Keratinocyte (primary cell): ENCODE results near the gene ZBTB2. TPM values are rescaled to one million over a fixed set of nuclear protein-coding genes. Genes with fewer than 3 reads are reported as not detected.
"Not testable (repeated sequence)": the region's sequence is repeated elsewhere in the genome, so short reads cannot be mapped to it uniquely, and the experiment has no call there.

ENCODE experiments used
- DNase-seq: peaks from one replicate; pipeline ENCODE4 v3.0.0-alpha.2; 2011; ENCODE audit warnings: low read depth, missing footprints, low spot score
- FAIRE-seq: peaks from 2 replicates; lab custom pipeline; 2011; peaks lifted over from hg19 to GRCh38; lab: Jason Lieb, UNC
- H2AFZ ChIP-seq: 2 replicates; pipeline ENCODE4 v1.6.0; 2012; ENCODE audit warnings: low read length, control low read depth, inconsistent platforms; ENCODE audit not compliant: control insufficient read depth
- H3K27ac ChIP-seq: 2 replicates; pipeline ENCODE4 v1.5.1; 2011; ENCODE audit warnings: low read length; ENCODE audit not compliant: control insufficient read depth, insufficient read depth
- H3K27me3 ChIP-seq: 3 replicates; pipeline ENCODE4 v1.6.0; 2011; ENCODE audit warnings: low read length; ENCODE audit not compliant: control insufficient read depth, insufficient read depth; ENCODE audit errors: extremely low read depth
- H3K36me3 ChIP-seq, 2 experiments: 2 replicates in 1 of 2; 3 replicates in 1 of 2; pipeline ENCODE4 v1.5.1; 2011; ENCODE audit warnings: low read length in 2 of 2, mild to moderate bottlenecking in 1 of 2; ENCODE audit not compliant: control insufficient read depth in 2 of 2, insufficient read depth in 2 of 2; ENCODE audit errors: extremely low read depth in 1 of 2
- H3K4me1 ChIP-seq: 3 replicates; pipeline ENCODE4 v1.5.1; 2011; ENCODE audit warnings: low read length; ENCODE audit not compliant: control insufficient read depth, insufficient read depth; ENCODE audit errors: extremely low read depth
- H3K4me2 ChIP-seq: 3 replicates; pipeline ENCODE4 v1.6.0; 2011; ENCODE audit warnings: low read depth, low read length; ENCODE audit not compliant: control insufficient read depth, insufficient read depth; ENCODE audit errors: extremely low read depth
- H3K4me3 ChIP-seq, 3 experiments: fragments of 200-600 bp in 1 of 3; sonication (generic) in 1 of 3; 2 replicates in 2 of 3; 3 replicates in 1 of 3; pipeline ENCODE4 v1.5.1; 2011 to 2016; ENCODE audit warnings: low read length in 3 of 3, mild to moderate bottlenecking in 3 of 3, control low read depth in 2 of 3, inconsistent platforms in 1 of 3, low read depth in 1 of 3, mixed read lengths in 1 of 3, mixed run types in 1 of 3, moderate library complexity in 1 of 3; ENCODE audit not compliant: control insufficient read depth in 2 of 3, insufficient read depth in 2 of 3; ENCODE audit errors: extremely low read depth in 1 of 3
- H3K79me2 ChIP-seq: 2 replicates; pipeline ENCODE4 v1.6.0; 2012; ENCODE audit warnings: low read length; ENCODE audit not compliant: control insufficient read depth, insufficient read depth
- H3K9ac ChIP-seq: 3 replicates; pipeline ENCODE4 v1.6.0; 2011; ENCODE audit warnings: low read length; ENCODE audit not compliant: control insufficient read depth, insufficient read depth; ENCODE audit errors: extremely low read depth
- H3K9me1 ChIP-seq: 3 replicates; pipeline ENCODE4 v1.6.0; 2011; ENCODE audit warnings: low read length; ENCODE audit not compliant: control insufficient read depth, insufficient read depth; ENCODE audit errors: extremely low read depth
- H3K9me3 ChIP-seq: 2 replicates; pipeline ENCODE4 v1.5.1; 2012; ENCODE audit warnings: low read depth, low read length; ENCODE audit not compliant: control insufficient read depth
- H4K20me1 ChIP-seq: 3 replicates; pipeline ENCODE4 v1.6.0; 2011; ENCODE audit warnings: low read length; ENCODE audit not compliant: control insufficient read depth, insufficient read depth; ENCODE audit errors: extremely low read depth
- EZH2 ChIP-seq: IDR thresholded peaks from one replicate; pipeline ENCODE4 v1.6.1; 2012; ENCODE audit warnings: inconsistent platforms, mild to moderate bottlenecking, low read length, moderate library complexity
- dilution Hi-C: fragments of 300-500 bp; cut with MboI; formaldehyde crosslinking; loops from one replicate; pipeline ENCODE4 v1.7.0; 2020; ENCODE audit warnings: low sequenced_read_pairs; ENCODE audit not compliant: extremely low pct_ligation_motif_present
- polyA plus RNA-seq, 5 experiments: library from polyadenylated mRNA; depleted of rRNA in 3 of 5; stranded (reverse) in 3 of 5; stranded (forward) in 1 of 5; unstranded in 1 of 5; fragments of >200 nt; gene quantifications; 1 replicate in 1 of 5; 2 replicates in 3 of 5; 3 replicates in 1 of 5; pipeline versions ENCODE4 v1.2.1 to v1.2.3, GENCODE V29; 2011 to 2012; ENCODE audit warnings: missing spikeins in 2 of 5, low read depth in 1 of 5, low replicate concordance in 1 of 5
- TF ChIP-seq, protein P1 (sequence below), 3 experiments: IDR thresholded peaks in 1 of 3; conservative IDR thresholded peaks in 1 of 3; optimal IDR thresholded peaks in 1 of 3; 2 replicates in 2 of 3; 3 replicates in 1 of 3; pipeline versions ENCODE3 to v1.5.1; 2011; ENCODE audit warnings: low read length in 3 of 3, mild to moderate bottlenecking in 3 of 3, moderate library complexity in 2 of 3, control low read depth in 1 of 3, inconsistent platforms in 1 of 3; ENCODE audit not compliant: insufficient read depth in 2 of 3; ENCODE audit errors: extremely low read depth in 1 of 3

Gene ZBTB2
- polyA plus RNA-seq, 1 donor (not counting 4 experiments of a cell fraction or from before 2014, with no cell fraction given) = 10.9 TPM

GRCh38 chr6:151384151-151384550, 7.2 kb downstream of the ZBTB2 start:
- no peak overlapping the region for H3K9ac ChIP-seq
- H2AFZ ChIP-seq = no peak overlapping the region
- no peak overlapping the region for H3K27ac ChIP-seq
- H4K20me1 ChIP-seq = no peaks in the 10 kb centered on the region
- peaks cover 17% of the 10 kb centered on the region for H3K4me1 ChIP-seq
- no peak overlapping the region for H3K4me2 ChIP-seq
- no peak for FAIRE-seq
- peaks cover 0 to 2% of the 10 kb centered on the region in 2 experiments for H3K36me3 ChIP-seq
- no peaks in the 10 kb centered on the region for H3K9me1 ChIP-seq
- H3K4me3 ChIP-seq = no peak overlapping the region
- no peak for DNase-seq
- peaks cover 52% of the 10 kb centered on the region for H3K79me2 ChIP-seq
- H3K27me3 ChIP-seq = no peaks in the 10 kb centered on the region
- H3K9me3 ChIP-seq = no peaks in the 10 kb centered on the region
- dilution Hi-C loops = no loop called here
- no peak for TF ChIP-seq EZH2
- TF ChIP-seq, protein P1, sequence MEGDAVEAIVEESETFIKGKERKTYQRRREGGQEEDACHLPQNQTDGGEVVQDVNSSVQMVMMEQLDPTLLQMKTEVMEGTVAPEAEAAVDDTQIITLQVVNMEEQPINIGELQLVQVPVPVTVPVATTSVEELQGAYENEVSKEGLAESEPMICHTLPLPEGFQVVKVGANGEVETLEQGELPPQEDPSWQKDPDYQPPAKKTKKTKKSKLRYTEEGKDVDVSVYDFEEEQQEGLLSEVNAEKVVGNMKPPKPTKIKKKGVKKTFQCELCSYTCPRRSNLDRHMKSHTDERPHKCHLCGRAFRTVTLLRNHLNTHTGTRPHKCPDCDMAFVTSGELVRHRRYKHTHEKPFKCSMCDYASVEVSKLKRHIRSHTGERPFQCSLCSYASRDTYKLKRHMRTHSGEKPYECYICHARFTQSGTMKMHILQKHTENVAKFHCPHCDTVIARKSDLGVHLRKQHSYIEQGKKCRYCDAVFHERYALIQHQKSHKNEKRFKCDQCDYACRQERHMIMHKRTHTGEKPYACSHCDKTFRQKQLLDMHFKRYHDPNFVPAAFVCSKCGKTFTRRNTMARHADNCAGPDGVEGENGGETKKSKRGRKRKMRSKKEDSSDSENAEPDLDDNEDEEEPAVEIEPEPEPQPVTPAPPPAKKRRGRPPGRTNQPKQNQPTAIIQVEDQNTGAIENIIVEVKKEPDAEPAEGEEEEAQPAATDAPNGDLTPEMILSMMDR (optimal IDR thresholded peaks at IDR 0.05 in 1 of 3, IDR thresholded peaks at IDR 0.05 in 1 of 3, conservative IDR thresholded peaks at IDR 0.05 in 1 of 3; ENCODE audit: extremely low read depth in 1 of 3, insufficient read depth in 2 of 3, low read length in 3 of 3) = no peak

GRCh38 chr6:151382631-151383030, 8.7 kb downstream of the ZBTB2 start:
- peaks cover 11% of the 10 kb centered on the region for H3K4me1 ChIP-seq
- H3K9me1 ChIP-seq, H3K4me3 ChIP-seq, H3K4me2 ChIP-seq, H3K27ac ChIP-seq, H3K36me3 ChIP-seq, DNase-seq, H2AFZ ChIP-seq, FAIRE-seq, H3K27me3 ChIP-seq, H3K9ac ChIP-seq, H4K20me1 ChIP-seq, dilution Hi-C loops, H3K9me3 ChIP-seq: not testable (repeated sequence)
- peaks cover 51% of the 10 kb centered on the region for H3K79me2 ChIP-seq

DNA sequence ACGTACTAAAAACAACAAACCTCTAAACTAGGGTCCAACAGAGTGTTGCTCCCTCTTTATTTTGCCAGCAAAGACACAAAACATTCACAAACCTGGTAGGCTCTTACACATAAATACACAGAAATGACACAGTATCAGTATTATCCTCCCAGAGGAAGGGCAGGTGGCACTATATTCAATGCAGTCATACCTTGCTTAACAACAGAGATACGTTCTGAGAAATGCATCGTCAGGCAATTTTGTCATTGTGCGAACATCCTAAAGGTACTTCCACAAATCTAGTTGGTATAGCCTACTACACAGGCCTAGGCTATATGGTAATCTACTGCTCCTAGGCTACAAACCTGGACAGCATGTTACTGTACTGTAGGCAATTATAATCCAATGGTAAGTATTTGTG, 9.6 kb downstream of the ZBTB2 start:
- peaks cover 11% of the 10 kb centered on the region for H3K4me1 ChIP-seq
- dilution Hi-C loops = no loop called here
- FAIRE-seq = no peak

More for the DNA sequence above, 9.6 kb downstream of the ZBTB2 start:
- Histone ChIP-seq H3K9ac (no peak overlapping the region), H3K9me1 (no peaks in the 10 kb centered on the region), H3K4me3 (no peak overlapping the region), H3K27me3 (no peaks in the 10 kb centered on the region), H3K4me2 (no peak overlapping the region), H3K36me3 (peaks cover 0 to 2% of the 10 kb centered on the region in 2 experiments), H2AFZ (no peak overlapping the region), H4K20me1 (peaks cover 2% of the 10 kb centered on the region), H3K9me3 (no peaks in the 10 kb centered on the region), H3K27ac (no peak overlapping the region), H3K79me2 (peaks cover 48% of the 10 kb centered on the region)
- TF ChIP-seq, protein P1 (optimal IDR thresholded peaks at IDR 0.05 in 1 of 3, IDR thresholded peaks at IDR 0.05 in 1 of 3, conservative IDR thresholded peaks at IDR 0.05 in 1 of 3; ENCODE audit: extremely low read depth in 1 of 3, insufficient read depth in 2 of 3, low read length in 3 of 3) = no peak
- TF ChIP-seq EZH2 = no peak
- DNase-seq = no peak
